Nephron (organoid): ENCODE measurements around the gene TIMELESS.

ENCODE experiments used
- H3K27ac Mint-ChIP-seq, 3 experiments: 2 replicates each; pipeline ENCODE4 v1.8.0; 2020; ENCODE audit warnings: mixed read lengths in 3 of 3, mild to moderate bottlenecking in 2 of 3, moderate library complexity in 1 of 3
- H3K27me3 Mint-ChIP-seq: 2 replicates; pipeline ENCODE4 v1.8.0; 2021; ENCODE audit warnings: low read depth, mild to moderate bottlenecking, moderate library complexity, mixed read lengths
- H3K36me3 Mint-ChIP-seq: 2 replicates; pipeline ENCODE4 v1.8.0; 2020; ENCODE audit warnings: low read depth, mixed read lengths
- H3K4me1 Mint-ChIP-seq: 2 replicates; pipeline ENCODE4 v1.8.0; 2020; ENCODE audit warnings: mixed read lengths
- H3K4me3 Mint-ChIP-seq, 3 experiments: 2 replicates each; pipeline ENCODE4 v1.8.0; 2020; ENCODE audit warnings: mild to moderate bottlenecking in 3 of 3, mixed read lengths in 3 of 3, moderate library complexity in 2 of 3
- H3K9me3 Mint-ChIP-seq: 2 replicates; pipeline ENCODE4 v1.8.0; 2020; ENCODE audit warnings: mixed read lengths
- TF ChIP-seq, protein P1 (sequence below), 3 experiments: fragments of 200-600 bp; sonication (generic); IDR thresholded peaks; one replicate each; pipeline ENCODE4 v1.5.0; 2021; ENCODE audit warnings: antibody characterized with exemption in 3 of 3; ENCODE audit not compliant: unreplicated experiment in 3 of 3

Gene TIMELESS

DNA sequence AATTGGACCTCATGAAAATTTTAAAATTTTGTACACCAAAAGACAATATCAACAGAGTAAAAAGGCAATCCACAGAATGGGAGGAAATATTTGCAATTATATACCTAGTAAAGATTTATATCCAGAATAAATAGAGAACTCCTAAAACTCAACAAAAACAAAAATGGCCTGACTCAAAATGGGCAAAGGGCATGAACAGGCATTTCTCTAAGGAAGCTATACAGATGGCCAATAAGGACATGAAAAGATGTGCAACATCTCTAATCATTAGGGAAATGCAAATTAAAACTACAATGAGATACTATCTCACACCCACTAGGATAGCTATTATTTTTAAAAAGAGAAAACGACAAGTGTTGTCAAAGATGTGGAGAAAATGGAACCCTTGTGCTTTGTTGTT is 75.7 kb downstream of the TIMELESS start:
- H3K27me3 Mint-ChIP-seq, result peaks cover 8% of the 10 kb centered on the region
- H3K4me3 Mint-ChIP-seq, result no peak overlapping the region
- H3K27ac Mint-ChIP-seq, result no peak overlapping the region
- H3K9me3 Mint-ChIP-seq, result peaks cover 12% of the 10 kb centered on the region
- H3K36me3 Mint-ChIP-seq, result no peaks in the 10 kb centered on the region
- TF ChIP-seq, protein P1, sequence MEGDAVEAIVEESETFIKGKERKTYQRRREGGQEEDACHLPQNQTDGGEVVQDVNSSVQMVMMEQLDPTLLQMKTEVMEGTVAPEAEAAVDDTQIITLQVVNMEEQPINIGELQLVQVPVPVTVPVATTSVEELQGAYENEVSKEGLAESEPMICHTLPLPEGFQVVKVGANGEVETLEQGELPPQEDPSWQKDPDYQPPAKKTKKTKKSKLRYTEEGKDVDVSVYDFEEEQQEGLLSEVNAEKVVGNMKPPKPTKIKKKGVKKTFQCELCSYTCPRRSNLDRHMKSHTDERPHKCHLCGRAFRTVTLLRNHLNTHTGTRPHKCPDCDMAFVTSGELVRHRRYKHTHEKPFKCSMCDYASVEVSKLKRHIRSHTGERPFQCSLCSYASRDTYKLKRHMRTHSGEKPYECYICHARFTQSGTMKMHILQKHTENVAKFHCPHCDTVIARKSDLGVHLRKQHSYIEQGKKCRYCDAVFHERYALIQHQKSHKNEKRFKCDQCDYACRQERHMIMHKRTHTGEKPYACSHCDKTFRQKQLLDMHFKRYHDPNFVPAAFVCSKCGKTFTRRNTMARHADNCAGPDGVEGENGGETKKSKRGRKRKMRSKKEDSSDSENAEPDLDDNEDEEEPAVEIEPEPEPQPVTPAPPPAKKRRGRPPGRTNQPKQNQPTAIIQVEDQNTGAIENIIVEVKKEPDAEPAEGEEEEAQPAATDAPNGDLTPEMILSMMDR (IDR thresholded peaks at IDR 0.05; ENCODE audit: unreplicated experiment in 3 of 3), result no peak
- no peaks in the 10 kb centered on the region for H3K4me1 Mint-ChIP-seq

DNA sequence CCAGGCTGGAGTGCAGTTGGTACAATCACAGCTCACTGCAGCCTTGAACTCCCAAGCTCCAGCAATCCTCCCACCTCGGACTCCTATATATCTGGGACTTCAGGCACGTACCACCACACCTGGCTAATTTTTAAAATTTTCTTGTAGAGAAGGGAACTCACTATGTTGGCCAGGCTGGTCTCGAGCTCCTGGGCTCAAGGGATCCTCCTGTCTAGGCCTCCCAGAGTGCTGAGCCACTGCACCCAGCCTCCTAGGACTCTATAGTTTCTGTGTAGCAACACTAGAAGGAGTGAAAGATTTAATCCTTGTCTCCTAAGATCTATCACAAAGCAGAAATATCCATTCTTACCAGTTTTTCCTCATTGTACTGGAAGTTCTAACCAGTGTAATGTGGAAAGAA is 82.3 kb downstream of the TIMELESS start:
- Mint-ChIP-seq H3K9me3 (no peaks in the 10 kb centered on the region), H3K27me3 (peaks cover 3% of the 10 kb centered on the region), H3K4me1 (no peaks in the 10 kb centered on the region), H3K4me3 (no peak overlapping the region), H3K27ac (no peak overlapping the region), H3K36me3 (no peaks in the 10 kb centered on the region)
- TF ChIP-seq, protein P1 (IDR thresholded peaks at IDR 0.05; ENCODE audit: unreplicated experiment in 3 of 3), result no peak
